BJ (cell line): ENCODE data around the gene TANGO2. TPM values are rescaled to one million over a fixed set of nuclear protein-coding genes. Genes with fewer than 3 reads are reported as not detected.

Experiments
- CTCF ChIA-PET: fragments of 350-600 bp; formaldehyde crosslinking; extraction: SDS; loops from one replicate; lab custom pipeline; 2021; ENCODE audit warnings: antibody characterized with exemption, inconsistent platforms; lab: Yijun Ruan, JAX
- POLR2A ChIA-PET: fragments of 300-600 bp; sonication (Branson Sonifier 250); formaldehyde crosslinking; extraction: SDS; loops from one replicate; lab custom pipeline; 2021; ENCODE audit warnings: antibody characterized with exemption; lab: Charles Lee
- DNase-seq: peaks from one replicate; pipeline ENCODE4 v3.0.0-alpha.2; 2011; ENCODE audit warnings: low read depth
- H3K27me3 ChIP-seq: 2 replicates; pipeline ENCODE4 v1.6.0; 2011; ENCODE audit warnings: low read length; ENCODE audit not compliant: control insufficient read depth, insufficient read depth
- H3K36me3 ChIP-seq: 2 replicates; pipeline ENCODE4 v1.5.1; 2011; ENCODE audit warnings: low read length; ENCODE audit not compliant: control insufficient read depth, insufficient read depth
- H3K4me3 ChIP-seq: 2 replicates; pipeline ENCODE4 v1.5.1; 2011; ENCODE audit warnings: low read depth, mild to moderate bottlenecking, control low read depth, low read length
- CTCF ChIP-seq: IDR thresholded peaks from 2 replicates; pipeline ENCODE4 v1.5.1; 2011; ENCODE audit warnings: low read depth, mild to moderate bottlenecking, control low read depth, inconsistent platforms, low read length, moderate library complexity; ENCODE audit not compliant: insufficient read depth
- polyA plus RNA-seq: library from polyadenylated mRNA; depleted of rRNA; stranded (reverse); fragments of >200 nt; gene quantifications from 2 replicates; pipeline ENCODE4 v1.2.3, GENCODE V29; 2011

Gene TANGO2
- polyA plus RNA-seq, 1 experiment: 51.7 TPM

- CTCF ChIA-PET: interaction anchor here (0.6 to 2.0 kb wide), 4 partner anchors 8 to 36 kb away, joined by 4 to 5 read pairs (median 4); no protein-coding TSS in a partner anchor
- no peak for TF ChIP-seq CTCF
Observed at GRCh38 chr22:19977296-19978243, 43.3 kb upstream of the TANGO2 start.

GRCh38 chr22:19978748-19979147 lies 42.2 kb upstream of the TANGO2 start:
- peaks cover 2% of the 10 kb centered on the region for H3K36me3 ChIP-seq
- no peaks in the 10 kb centered on the region for H3K27me3 ChIP-seq
- no peak overlapping the region for H3K4me3 ChIP-seq
- DNase-seq: no peak
- no peak for TF ChIP-seq CTCF
- POLR2A ChIA-PET: no interaction called here
- CTCF ChIA-PET: interaction anchor here (1.1 to 2.0 kb wide), 3 partner anchors 9 to 36 kb away, joined by 3 to 5 read pairs (median 4); no protein-coding TSS in a partner anchor

More at GRCh38 chr22:19977296-19978243, 43.3 kb upstream of the TANGO2 start:
- Histone ChIP-seq H3K27me3 (no peaks in the 10 kb centered on the region), H3K4me3 (no peak overlapping the region), H3K36me3 (peaks cover 2% of the 10 kb centered on the region)
- DNase-seq: no peak
- POLR2A ChIA-PET: no interaction called here

- ChIA-PET CTCF (interaction anchor here (1.1 to 2.6 kb wide), 2 partner anchors 9 to 35 kb away, joined by 3 to 16 read pairs; no protein-coding TSS in a partner anchor), POLR2A (no interaction called here)
- no peaks in the 10 kb centered on the region for H3K27me3 ChIP-seq
- no peak for DNase-seq
- H3K4me3 ChIP-seq: no peak overlapping the region
- TF ChIP-seq CTCF: no peak
- H3K36me3 ChIP-seq: peaks cover 2% of the 10 kb centered on the region
Observed at GRCh38 chr22:19979712-19980493, 41.0 kb upstream of the TANGO2 start.

- no peak for TF ChIP-seq CTCF
- ChIA-PET CTCF (interaction anchor here (2.6 kb wide), 1 partner anchor 10 kb away, joined by 16 read pairs; no protein-coding TSS in a partner anchor), POLR2A (no interaction called here)
- no peaks in the 10 kb centered on the region for H3K27me3 ChIP-seq
- H3K36me3 ChIP-seq: peaks cover 2% of the 10 kb centered on the region
- DNase-seq: no peak
- no peak overlapping the region for H3K4me3 ChIP-seq
Observed at GRCh38 chr22:19980766-19981165, 40.1 kb upstream of the TANGO2 start.
